Breast epithelium (tissue), 4 donors: ENCODE results near the gene AHNAK. TPM values are rescaled to one million over a fixed set of nuclear protein-coding genes. Genes with fewer than 3 reads are reported as not detected.

Source experiments
- DNase-seq, 2 donors: peaks; one replicate each; pipeline ENCODE4 v3.0.0-alpha.2; 2019; ENCODE audit warnings: low spot score in 2 of 2
- H3K27ac ChIP-seq, 2 donors: fragments of 200-600 bp; sonication (generic) in 1 of 2; one replicate each; pipeline ENCODE4 v1.5.1; 2016 to 2019; ENCODE audit warnings: mild to moderate bottlenecking in 1 of 2
- H3K27me3 ChIP-seq, 2 donors: fragments of 200-600 bp; sonication (generic) in 1 of 2; one replicate each; pipeline versions ENCODE4 v1.5.1 to v1.6.0; 2017 to 2019; ENCODE audit warnings: control low read depth in 1 of 2, mild to moderate bottlenecking in 1 of 2
- H3K36me3 ChIP-seq: fragments of 200-600 bp; one replicate; pipeline ENCODE4 v1.5.1; 2019
- H3K4me1 ChIP-seq, 2 donors: fragments of 200-600 bp; sonication (generic); one replicate each; pipeline ENCODE4 v1.5.1; 2016 to 2019; ENCODE audit warnings: control low read depth in 1 of 2
- H3K4me3 ChIP-seq, 3 donors: fragments of 200-600 bp; sonication (generic); 1 replicate in 2 of 3; 2 replicates in 1 of 3; pipeline ENCODE4 v1.5.1; 2016 to 2019; ENCODE audit warnings: mild to moderate bottlenecking in 3 of 3, moderate library complexity in 2 of 3
- H3K9me3 ChIP-seq, 2 donors: fragments of 200-600 bp; sonication (generic) in 1 of 2; one replicate each; pipeline ENCODE4 v1.5.1; 2016 to 2019; ENCODE audit warnings: control low read depth in 1 of 2
- CTCF ChIP-seq, 3 donors: fragments of 450-650 bp; IDR thresholded peaks; one replicate each; pipeline ENCODE4 v1.5.1; 2016 to 2017; ENCODE audit warnings: antibody characterized with exemption in 3 of 3, mild to moderate bottlenecking in 3 of 3, moderate library complexity in 3 of 3
- POLR2A ChIP-seq: fragments of 450-650 bp; IDR thresholded peaks from one replicate; pipeline ENCODE4 v1.6.1; 2016; ENCODE audit warnings: antibody characterized with exemption, mild to moderate bottlenecking, moderate library complexity
- POLR2AphosphoS5 ChIP-seq, 3 donors: sonication (generic); formaldehyde crosslinking; IDR thresholded peaks; one replicate each; pipeline ENCODE4 v1.6.1; 2017; ENCODE audit warnings: antibody characterized with exemption in 3 of 3
- intact Hi-C: fragments of 100-400 bp; cut with DNase I; formaldehyde crosslinking; loops from one replicate; pipeline ENCODE4 v1.15.1; 2023; ENCODE audit warnings: low total_unique reads
- total RNA-seq, 3 donors: library from RNA; depleted of rRNA; stranded (reverse); fragments of >200 nt; gene quantifications; one replicate each; pipeline ENCODE4 v1.1.0, GENCODE V29; 2016

Gene AHNAK
- total RNA-seq, 3 donors from 2014 or later, result 636 to 1,393 (median 1,040) TPM

GRCh38 chr11:62459080-62459479 lies 87.5 kb downstream of the AHNAK start:
- Histone ChIP-seq H3K27ac (peak overlapping the region; percentile 23 to 50), H3K27me3 (no peaks in the 10 kb centered on the region), H3K4me1 (no peaks in the 10 kb centered on the region), H3K4me3 (no peak overlapping the region), H3K36me3 (no peaks in the 10 kb centered on the region), H3K9me3 (no peaks in the 10 kb centered on the region)
- intact Hi-C loops, result no loop called here
- no peak for DNase-seq
- TF ChIP-seq CTCF (IDR thresholded peaks at IDR 0.05), result no peak
- no peak for TF ChIP-seq POLR2A
- no peak for TF ChIP-seq POLR2AphosphoS5 (IDR thresholded peaks at IDR 0.05)

GRCh38 chr11:62458212-62459002 lies 88.2 kb downstream of the AHNAK start:
- no peaks in the 10 kb centered on the region for H3K27me3 ChIP-seq
- no peaks in the 10 kb centered on the region for H3K36me3 ChIP-seq
- intact Hi-C loops, result loop anchor here (1.0 kb wide), 1 partner anchor 21 kb away; no protein-coding TSS in a partner anchor
- no peak for TF ChIP-seq POLR2A
- TF ChIP-seq CTCF (IDR thresholded peaks at IDR 0.05), result no peak
- no peak for TF ChIP-seq POLR2AphosphoS5 (IDR thresholded peaks at IDR 0.05)
- peak overlapping the region; percentile 23 to 50 for H3K27ac ChIP-seq
- no peak for DNase-seq
- H3K9me3 ChIP-seq, result no peaks in the 10 kb centered on the region
- no peak overlapping the region for H3K4me3 ChIP-seq
- H3K4me1 ChIP-seq, result no peaks in the 10 kb centered on the region

- H3K27me3 ChIP-seq, result no peaks in the 10 kb centered on the region
- no peak for DNase-seq
- H3K9me3 ChIP-seq, result no peaks in the 10 kb centered on the region
- H3K36me3 ChIP-seq, result no peaks in the 10 kb centered on the region
- TF ChIP-seq POLR2A, result no peak
- TF ChIP-seq POLR2AphosphoS5 (IDR thresholded peaks at IDR 0.05), result no peak
- TF ChIP-seq CTCF (IDR thresholded peaks at IDR 0.05), result no peak
- intact Hi-C loops, result no loop called here
- peak overlapping the region in 1 of 2 donors; percentile 59 for H3K27ac ChIP-seq
- H3K4me3 ChIP-seq, result no peak overlapping the region
- no peaks in the 10 kb centered on the region for H3K4me1 ChIP-seq
These were observed 89.1 kb downstream of the AHNAK start for GRCh38 chr11:62457478-62457877.

GRCh38 chr11:62456630-62457029 lies 90.0 kb downstream of the AHNAK start:
- peak in 1 of 2 donors; percentile 73 for DNase-seq
- Histone ChIP-seq H3K4me3 (no peak overlapping the region), H3K36me3 (no peaks in the 10 kb centered on the region), H3K9me3 (no peaks in the 10 kb centered on the region), H3K27ac (peak overlapping the region; percentile 59 to 76), H3K4me1 (no peaks in the 10 kb centered on the region), H3K27me3 (no peaks in the 10 kb centered on the region)
- intact Hi-C loops, result no loop called here
- no peak for TF ChIP-seq POLR2AphosphoS5 (IDR thresholded peaks at IDR 0.05)
- TF ChIP-seq POLR2A, result no peak
- TF ChIP-seq CTCF (IDR thresholded peaks at IDR 0.05), result no peak

GRCh38 chr11:62452839-62453468 lies 93.7 kb downstream of the AHNAK start:
- Histone ChIP-seq H3K9me3 (no peaks in the 10 kb centered on the region), H3K4me3 (no peak overlapping the region), H3K27me3 (no peaks in the 10 kb centered on the region), H3K27ac (no peak overlapping the region), H3K4me1 (no peaks in the 10 kb centered on the region), H3K36me3 (no peaks in the 10 kb centered on the region)
- TF ChIP-seq POLR2AphosphoS5 (IDR thresholded peaks at IDR 0.05) (no peak), CTCF (IDR thresholded peaks at IDR 0.05) (no peak), POLR2A (no peak)
- no peak for DNase-seq
- intact Hi-C loops, result no loop called here
